PFSK-1 (cell line): ENCODE data around the gene KCNIP3.

Experiments
- FOXP2 ChIP-seq: optimal IDR thresholded peaks from 2 replicates; pipeline ENCODE3; 2011; ENCODE audit warnings: borderline replicate concordance, control low read depth, inconsistent platforms; ENCODE audit not compliant: insufficient read depth; ENCODE audit errors: extremely low read length, extremely low read depth
- POLR2AphosphoS5 ChIP-seq: IDR thresholded peaks from 2 replicates; pipeline ENCODE4 v1.6.1; 2012; ENCODE audit warnings: low read depth, mild to moderate bottlenecking, control low read depth, low read length, moderate library complexity
- REST ChIP-seq, 2 experiments: IDR thresholded peaks; 2 replicates each; pipeline versions ENCODE4 v1.6.1 to v1.8.0; 2011 to 2012; ENCODE audit warnings: low read depth in 2 of 2, low read length in 2 of 2, control low read depth in 1 of 2, inconsistent platforms in 1 of 2, mild to moderate bottlenecking in 1 of 2, moderate library complexity in 1 of 2; ENCODE audit not compliant: insufficient read depth in 1 of 2
- SIN3A ChIP-seq: IDR thresholded peaks from 2 replicates; pipeline ENCODE4 v1.6.1; 2012; ENCODE audit warnings: mild to moderate bottlenecking, low read length, moderate library complexity, borderline replicate concordance; ENCODE audit not compliant: insufficient read depth
- TAF1 ChIP-seq: IDR thresholded peaks from 2 replicates; pipeline ENCODE4 v1.6.1; 2012; ENCODE audit warnings: low read length, control low read depth, borderline replicate concordance; ENCODE audit not compliant: insufficient read depth

The KCNIP3 gene

DNA sequence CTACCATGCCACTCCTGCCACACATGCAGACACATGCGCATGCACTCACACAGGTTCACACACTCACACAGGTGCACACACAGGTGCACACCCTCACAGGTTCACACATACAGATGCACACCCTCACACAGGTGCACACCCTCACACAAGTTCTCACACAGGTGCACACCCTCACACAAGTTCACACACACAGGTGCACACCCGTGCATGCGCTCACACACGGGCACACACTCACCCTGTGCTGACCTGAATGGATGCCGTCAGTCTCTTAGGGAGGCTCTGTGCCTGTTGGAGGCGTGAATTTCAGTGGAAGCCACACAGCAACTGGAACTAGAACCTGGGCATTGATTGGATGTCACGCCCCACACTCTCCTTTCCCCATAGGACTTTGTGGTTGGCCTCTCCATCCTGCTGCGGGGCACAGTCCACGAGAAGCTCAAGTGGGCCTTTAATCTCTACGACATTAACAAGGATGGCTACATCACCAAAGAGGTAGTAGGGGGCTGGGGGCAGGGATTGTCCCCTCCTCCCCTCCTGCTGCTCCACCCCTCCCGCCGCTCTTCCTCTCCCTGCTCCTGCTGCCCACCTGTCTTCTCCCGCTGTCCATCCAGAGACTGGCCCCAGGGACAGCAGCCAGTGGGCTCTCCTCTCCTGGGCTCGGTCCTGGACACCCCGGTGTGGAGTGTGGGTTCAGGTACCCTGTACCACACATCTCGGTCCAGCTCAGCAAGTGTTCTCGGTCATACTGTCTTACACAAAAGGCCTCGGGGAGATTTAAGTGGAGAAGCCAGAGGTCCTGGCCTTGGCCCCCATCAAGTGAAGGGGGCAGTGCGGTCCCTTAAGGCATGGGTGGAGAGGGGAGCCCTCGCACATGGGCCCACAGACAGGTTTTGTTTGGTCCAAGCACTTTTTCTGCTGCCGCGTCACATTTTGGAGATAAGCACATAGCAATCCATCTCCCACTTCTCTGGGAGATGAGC, 84.4 kb downstream of the KCNIP3 start:
- TF ChIP-seq TAF1 (no peak), SIN3A (no peak), FOXP2 (no peak), REST (IDR thresholded peaks at IDR 0.05; ENCODE audit: insufficient read depth in 1 of 2, low read depth in 2 of 2, low read length in 2 of 2) (no peak), POLR2AphosphoS5 (no peak)

DNA sequence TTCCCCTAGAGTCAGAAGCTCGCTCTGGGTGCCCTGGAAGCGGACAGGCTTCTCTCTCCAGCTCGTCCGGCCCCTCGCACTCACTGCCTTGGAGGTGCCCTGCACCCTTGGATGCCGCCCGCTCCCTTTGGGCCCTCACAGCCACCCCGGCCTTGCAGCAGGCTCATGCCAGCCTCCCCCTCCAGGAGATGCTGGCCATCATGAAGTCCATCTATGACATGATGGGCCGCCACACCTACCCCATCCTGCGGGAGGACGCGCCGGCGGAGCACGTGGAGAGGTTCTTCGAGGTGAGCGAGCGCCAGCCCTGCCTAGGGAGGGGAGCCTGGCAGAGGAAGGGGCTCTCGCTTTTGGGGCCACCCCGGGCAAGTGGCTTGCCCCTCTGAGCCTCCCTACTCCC, 85.0 kb downstream of the KCNIP3 start:
- TF ChIP-seq REST (IDR thresholded peaks at IDR 0.05; ENCODE audit: insufficient read depth in 1 of 2, low read depth in 2 of 2, low read length in 2 of 2), result no peak
- TF ChIP-seq TAF1, result no peak
- TF ChIP-seq POLR2AphosphoS5, result no peak
- no peak for TF ChIP-seq FOXP2
- TF ChIP-seq SIN3A, result no peak

- TF ChIP-seq FOXP2 (no peak), SIN3A (no peak), POLR2AphosphoS5 (no peak), TAF1 (no peak), REST (IDR thresholded peaks at IDR 0.05; ENCODE audit: insufficient read depth in 1 of 2, low read depth in 2 of 2, low read length in 2 of 2) (no peak)
Observed at GRCh38 chr2:95382686-95383634, 85.8 kb downstream of the KCNIP3 start.

GRCh38 chr2:95383635-95384027, 86.5 kb downstream of the KCNIP3 start:
- TF ChIP-seq SIN3A (no peak), POLR2AphosphoS5 (no peak), FOXP2 (no peak), TAF1 (no peak), REST (IDR thresholded peaks at IDR 0.05; ENCODE audit: insufficient read depth in 1 of 2, low read depth in 2 of 2, low read length in 2 of 2) (no peak)
